Measurements from ENCODE around the gene ANO9.
A peak's percentile ranks its signal among the peaks of the same experiment; 100 is the strongest.

GRCh38 chr11:406796-407650 lies 34.8 kb downstream of the ANO9 start:
- TF ChIP-seq CTCF (IDR thresholded peaks at IDR 0.05; ENCODE audit: low read length) (peak; percentile 24), EZH2phosphoT487 (IDR thresholded peaks at IDR 0.05; ENCODE audit: low read length) (no peak), EZH2 (optimal IDR thresholded peaks at IDR 0.05; ENCODE audit: low read depth, low read length) (no peak)
